ENCODE data around the gene TRAPPC14. TPM values are rescaled to one million over a fixed set of nuclear protein-coding genes. Genes with fewer than 3 reads are reported as not detected.

Gene TRAPPC14
- total and polyA plus RNA-seq, 2 of the 8 experiments (the other 6 are each of a cell fraction or from before 2014, with no cell fraction given) = 11.9 to 22.1 TPM

DNA sequence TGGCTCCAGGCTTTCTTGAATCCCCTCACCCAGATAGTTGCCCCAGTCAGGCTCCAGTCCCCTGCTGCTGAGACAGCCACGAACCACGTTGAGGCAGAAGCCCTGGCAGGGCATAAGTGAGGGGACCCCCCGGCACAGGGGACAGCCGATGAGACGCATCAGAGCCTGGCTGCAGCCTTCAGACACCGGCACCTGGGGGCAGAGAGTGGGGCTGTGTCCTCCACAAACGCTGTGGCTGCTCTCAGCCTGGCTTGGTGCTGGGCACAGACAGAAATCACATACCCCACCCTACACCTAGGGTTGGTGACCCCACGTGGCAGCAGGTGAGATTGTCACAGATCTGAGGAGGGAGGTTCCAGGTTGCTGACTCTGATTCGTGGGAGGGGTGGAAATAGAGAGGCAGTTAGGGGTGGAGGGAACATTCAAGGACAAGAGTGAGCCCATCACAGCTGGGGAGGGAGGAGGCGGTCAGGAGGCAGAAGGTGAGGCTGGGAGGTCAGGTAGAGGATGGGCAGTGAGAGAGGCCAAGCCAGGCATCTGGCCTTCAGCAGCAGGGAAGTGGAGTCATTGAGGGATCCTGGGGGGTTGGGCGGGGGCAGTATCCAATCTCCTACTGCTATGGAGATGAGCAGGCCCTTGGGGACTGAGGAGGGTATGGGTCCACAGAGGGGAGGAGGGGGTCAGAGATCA is 15.4 kb upstream of the TRAPPC14 start:
- ChIA-PET POLR2A (ENCODE audit: partially characterized antibody) (interaction anchor here (0.6 to 11.0 kb wide), 4 partner anchors 13 to 69 kb away, joined by 3 to 145 read pairs (median 4); partner anchors contain the start of gene TRAPPC14), CTCF (ENCODE audit: partially characterized antibody) (interaction anchor here (2.1 to 11.2 kb wide), 2 partner anchors 36 to 42 kb away, joined by 4 to 94 read pairs; no protein-coding TSS in a partner anchor)
- WGBS, 2 experiments (ENCODE audit: extremely low coverage in 1 of 2, insufficient coverage in 1 of 2, insufficient read length in 1 of 2, insufficient replicate concordance in 2 of 2, low coverage in 1 of 2, low lambda C conversion rate in 2 of 2, missing lambda C conversion rate in 1 of 2) = 81% methylated on average over 10 of the region's 11 CpGs; no CpG with 5 or more reads in 1 of the 2 experiments
- TF ChIP-seq RFX5 (IDR thresholded peaks at IDR 0.05; ENCODE audit: borderline replicate concordance, low read depth, low read length) = no peak
- no peak for TF ChIP-seq PHF8 (conservative IDR thresholded peaks at IDR 0.05; ENCODE audit: low read depth, low read length)
- TF ChIP-seq SIX5 (IDR thresholded peaks at IDR 0.05; ENCODE audit: low read depth, low read length) = no peak
- TF ChIP-seq TAF1 (IDR thresholded peaks at IDR 0.05; ENCODE audit: low read depth, low read length) = no peak
- no peak for TF ChIP-seq KDM4A (IDR thresholded peaks at IDR 0.05; ENCODE audit: low read depth, low read length, severe bottlenecking)
- TF ChIP-seq, protein P1, sequence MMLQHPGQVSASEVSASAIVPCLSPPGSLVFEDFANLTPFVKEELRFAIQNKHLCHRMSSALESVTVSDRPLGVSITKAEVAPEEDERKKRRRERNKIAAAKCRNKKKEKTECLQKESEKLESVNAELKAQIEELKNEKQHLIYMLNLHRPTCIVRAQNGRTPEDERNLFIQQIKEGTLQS (IDR thresholded peaks at IDR 0.05; ENCODE audit: insufficient read depth, low read depth, low read length) = no peak
- TF ChIP-seq, protein P2, sequence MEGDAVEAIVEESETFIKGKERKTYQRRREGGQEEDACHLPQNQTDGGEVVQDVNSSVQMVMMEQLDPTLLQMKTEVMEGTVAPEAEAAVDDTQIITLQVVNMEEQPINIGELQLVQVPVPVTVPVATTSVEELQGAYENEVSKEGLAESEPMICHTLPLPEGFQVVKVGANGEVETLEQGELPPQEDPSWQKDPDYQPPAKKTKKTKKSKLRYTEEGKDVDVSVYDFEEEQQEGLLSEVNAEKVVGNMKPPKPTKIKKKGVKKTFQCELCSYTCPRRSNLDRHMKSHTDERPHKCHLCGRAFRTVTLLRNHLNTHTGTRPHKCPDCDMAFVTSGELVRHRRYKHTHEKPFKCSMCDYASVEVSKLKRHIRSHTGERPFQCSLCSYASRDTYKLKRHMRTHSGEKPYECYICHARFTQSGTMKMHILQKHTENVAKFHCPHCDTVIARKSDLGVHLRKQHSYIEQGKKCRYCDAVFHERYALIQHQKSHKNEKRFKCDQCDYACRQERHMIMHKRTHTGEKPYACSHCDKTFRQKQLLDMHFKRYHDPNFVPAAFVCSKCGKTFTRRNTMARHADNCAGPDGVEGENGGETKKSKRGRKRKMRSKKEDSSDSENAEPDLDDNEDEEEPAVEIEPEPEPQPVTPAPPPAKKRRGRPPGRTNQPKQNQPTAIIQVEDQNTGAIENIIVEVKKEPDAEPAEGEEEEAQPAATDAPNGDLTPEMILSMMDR (IDR thresholded peaks at IDR 0.05; ENCODE audit: control extremely low read depth in 1 of 3, insufficient read depth in 1 of 3, low read depth in 1 of 3, low read length in 3 of 3) = no peak

More for the DNA sequence above, 15.4 kb upstream of the TRAPPC14 start:
- no peak overlapping the region for H3K14ac ChIP-seq (ENCODE audit: insufficient read length)
- H2BK20ac ChIP-seq (ENCODE audit: low read length) = no peak overlapping the region
- DNase-seq (ENCODE audit: low read depth in 1 of 2, low spot score in 2 of 2) (no peak), FAIRE-seq (no peak)
- peaks cover 5 to 21% (median 15%) of the 10 kb centered on the region in 4 experiments for H3K4me1 ChIP-seq (replicated peaks in 1 of 4; ENCODE audit: control insufficient read depth in 3 of 4, insufficient read depth in 4 of 4, low read length in 3 of 4)
- no peak overlapping the region for H2AK5ac ChIP-seq (ENCODE audit: low read depth, low read length)
- no peak overlapping the region for H2BK12ac ChIP-seq (ENCODE audit: low read depth, low read length)
- H4K20me1 ChIP-seq (replicated peaks in 1 of 2; ENCODE audit: control insufficient read depth in 1 of 2, insufficient read depth in 2 of 2, low read length in 2 of 2) = peaks cover 0 to 18% of the 10 kb centered on the region in 2 experiments
- no peak overlapping the region for H2BK5ac ChIP-seq (ENCODE audit: low read depth, low read length)
- peaks cover 0 to 5% of the 10 kb centered on the region in 2 experiments; a peak in 1 of 4 replicates for H3K9me3 ChIP-seq (ENCODE audit: insufficient read depth in 2 of 2, low read depth in 1 of 2, low read length in 1 of 2)
- H2BK15ac ChIP-seq (ENCODE audit: low read length) = no peak overlapping the region
- H4K8ac ChIP-seq (ENCODE audit: extremely low read depth, insufficient read depth, low read length) = no peak overlapping the region
- peaks cover 0 to 7% of the 10 kb centered on the region in 2 experiments; a peak in 2 of 4 replicates for H3K79me2 ChIP-seq (ENCODE audit: control insufficient read depth in 1 of 2, insufficient read depth in 2 of 2, low read length in 2 of 2)
- no peak overlapping the region for H3K4ac ChIP-seq (replicated peaks; ENCODE audit: insufficient read length, low read depth, low read length)
- H3K27me3 ChIP-seq (replicated peaks in 1 of 4; ENCODE audit: control insufficient read depth in 3 of 4, extremely low read depth in 1 of 4, insufficient read depth in 3 of 4, low read length in 3 of 4) = peaks cover 0 to 13% (median 9%) of the 10 kb centered on the region in 4 experiments; a peak in 6 of 7 replicates
- no peak overlapping the region for H2AFZ ChIP-seq (ENCODE audit: low read length)
- no peak overlapping the region for H3K56ac ChIP-seq (replicated peaks; ENCODE audit: insufficient read length, low read depth, low read length)
- no peak overlapping the region for H3K4me3 ChIP-seq (ENCODE audit: extremely low read depth in 1 of 4, insufficient read depth in 2 of 4, low read depth in 3 of 4, low read length in 4 of 4)
- H3K23ac ChIP-seq (ENCODE audit: insufficient read length) = no peak overlapping the region
- H4K5ac ChIP-seq (ENCODE audit: insufficient read length, low read depth, low read length) = no peak overlapping the region
- peaks cover 0 to 8% (median 1%) of the 10 kb centered on the region in 4 experiments; a peak in 3 of 8 replicates for H3K36me3 ChIP-seq (ENCODE audit: control insufficient read depth in 2 of 4, insufficient read depth in 4 of 4, low read length in 3 of 4)
- H3K27ac ChIP-seq (ENCODE audit: low read depth, low read length) = no peak overlapping the region
- H2BK120ac ChIP-seq (replicated peaks; ENCODE audit: low read depth, low read length) = no peak overlapping the region
- H3K9ac ChIP-seq (replicated peaks in 1 of 4; ENCODE audit: extremely low read depth in 1 of 4, low read depth in 3 of 4, low read length in 3 of 4) = no peak overlapping the region
- no peaks in the 10 kb centered on the region; the same call in 1 of the 2 replicates for H3K79me1 ChIP-seq (ENCODE audit: low read depth, low read length)
- no peak overlapping the region for H3K4me2 ChIP-seq (ENCODE audit: insufficient read depth in 1 of 2, low read depth in 2 of 2, low read length in 2 of 2)
- H4K91ac ChIP-seq (replicated peaks; ENCODE audit: insufficient read length, low read length) = no peak overlapping the region
- peaks cover 13% of the 10 kb centered on the region for H3K23me2 ChIP-seq (ENCODE audit: low read depth, low read length)
- no peak overlapping the region for H3K18ac ChIP-seq (ENCODE audit: extremely low read depth, low read length)

All from H1 (cell line).